Measurements from ENCODE around the gene ERO1B. TPM values are rescaled to one million over a fixed set of nuclear protein-coding genes. Genes with fewer than 3 reads are reported as not detected.

The ERO1B gene
- polyA plus RNA-seq, 1 donor from 2014 or later = 2.7 TPM

- H3K79me2 ChIP-seq (replicated peaks; ENCODE audit: insufficient read depth, low read length) = no peaks in the 10 kb centered on the region
- no peaks in the 10 kb centered on the region for H3K9me2 ChIP-seq (ENCODE audit: insufficient read depth, low read length)
- no peak overlapping the region for H2AFZ ChIP-seq (ENCODE audit: low read depth, low read length)
- H3F3A ChIP-seq (ENCODE audit: insufficient read depth, low read length, poor library complexity, severe bottlenecking) = no peaks in the 10 kb centered on the region
- no peaks in the 10 kb centered on the region for H3K9me3 ChIP-seq (ENCODE audit: low read length)
- no peaks in the 10 kb centered on the region for H4K20me1 ChIP-seq (ENCODE audit: insufficient read depth)
- no peaks in the 10 kb centered on the region for H3K27me3 ChIP-seq (ENCODE audit: insufficient read depth, low read depth, low read length)
- H3K9ac ChIP-seq (ENCODE audit: low read length) = no peak overlapping the region
- no peak for TF ChIP-seq MXI1 (conservative IDR thresholded peaks at IDR 0.05; ENCODE audit: poor library complexity, severe bottlenecking)
- H3K36me3 ChIP-seq (ENCODE audit: insufficient read depth, low read length) = peaks cover under 1% of the 10 kb centered on the region
- H3K4me2 ChIP-seq (ENCODE audit: low read length) = no peak overlapping the region
- H3K4me3 ChIP-seq (ENCODE audit: low read length) = no peak overlapping the region
- no peak overlapping the region for H3K27ac ChIP-seq (ENCODE audit: low read length)
These were observed 74.2 kb downstream of the ERO1B start for GRCh38 chr1:236207569-236207968.

- no peaks in the 10 kb centered on the region for H3K79me2 ChIP-seq (replicated peaks; ENCODE audit: insufficient read depth, low read length)
- H3K9ac ChIP-seq (ENCODE audit: low read length) = no peak overlapping the region
- peaks cover 5% of the 10 kb centered on the region for H3K36me3 ChIP-seq (ENCODE audit: insufficient read depth, low read length)
- no peak overlapping the region for H3K27ac ChIP-seq (ENCODE audit: low read length)
- H2AFZ ChIP-seq (ENCODE audit: low read depth, low read length) = no peak overlapping the region
- no peaks in the 10 kb centered on the region for H3F3A ChIP-seq (ENCODE audit: insufficient read depth, low read length, poor library complexity, severe bottlenecking)
- no peaks in the 10 kb centered on the region for H3K9me2 ChIP-seq (ENCODE audit: insufficient read depth, low read length)
- H4K20me1 ChIP-seq (ENCODE audit: insufficient read depth) = no peaks in the 10 kb centered on the region
- no peak overlapping the region for H3K4me2 ChIP-seq (ENCODE audit: low read length)
- TF ChIP-seq POLR2AphosphoS5 (IDR thresholded peaks at IDR 0.05) (no peak), RAD21 (conservative IDR thresholded peaks at IDR 0.05) (no peak), SMC3 (conservative IDR thresholded peaks at IDR 0.05; ENCODE audit: poor library complexity) (no peak)
- no peak overlapping the region for H3K4me3 ChIP-seq (ENCODE audit: low read length)
- H3K27me3 ChIP-seq (ENCODE audit: insufficient read depth, low read depth, low read length) = no peaks in the 10 kb centered on the region
- H3K9me3 ChIP-seq (ENCODE audit: low read length) = no peaks in the 10 kb centered on the region
These were observed 74.6 kb downstream of the ERO1B start for GRCh38 chr1:236207121-236207520.

- H3K79me2 ChIP-seq (replicated peaks; ENCODE audit: insufficient read depth, low read length) = no peaks in the 10 kb centered on the region
- H3K9ac ChIP-seq (ENCODE audit: low read length) = no peak overlapping the region
- no peaks in the 10 kb centered on the region for H3K9me2 ChIP-seq (ENCODE audit: insufficient read depth, low read length)
- H3K36me3 ChIP-seq (ENCODE audit: insufficient read depth, low read length) = peaks cover 8% of the 10 kb centered on the region
- TF ChIP-seq RAD21 (conservative IDR thresholded peaks at IDR 0.05) = no peak
- no peak for TF ChIP-seq POLR2AphosphoS5 (IDR thresholded peaks at IDR 0.05)
- no peaks in the 10 kb centered on the region for H4K20me1 ChIP-seq (ENCODE audit: insufficient read depth)
- H2AFZ ChIP-seq (ENCODE audit: low read depth, low read length) = no peak overlapping the region
- H3K27ac ChIP-seq (ENCODE audit: low read length) = no peak overlapping the region
- no peaks in the 10 kb centered on the region for H3K27me3 ChIP-seq (ENCODE audit: insufficient read depth, low read depth, low read length)
- no peaks in the 10 kb centered on the region for H3K9me3 ChIP-seq (ENCODE audit: low read length)
- H3K4me3 ChIP-seq (ENCODE audit: low read length) = no peak overlapping the region
- no peaks in the 10 kb centered on the region for H3F3A ChIP-seq (ENCODE audit: insufficient read depth, low read length, poor library complexity, severe bottlenecking)
- no peak overlapping the region for H3K4me2 ChIP-seq (ENCODE audit: low read length)
These were observed 75.2 kb downstream of the ERO1B start for GRCh38 chr1:236206548-236206947.

- no peaks in the 10 kb centered on the region for H3K9me2 ChIP-seq (ENCODE audit: insufficient read depth, low read length)
- H3K79me2 ChIP-seq (replicated peaks; ENCODE audit: insufficient read depth, low read length) = no peaks in the 10 kb centered on the region
- H3K4me3 ChIP-seq (ENCODE audit: low read length) = no peak overlapping the region
- no peaks in the 10 kb centered on the region for H3K9me3 ChIP-seq (ENCODE audit: low read length)
- TF ChIP-seq REST (IDR thresholded peaks at IDR 0.05; ENCODE audit: borderline replicate concordance) = no peak
- no peak for TF ChIP-seq RAD21 (conservative IDR thresholded peaks at IDR 0.05)
- no peak for TF ChIP-seq POLR2AphosphoS5 (IDR thresholded peaks at IDR 0.05)
- no peak for TF ChIP-seq EZH2 (IDR thresholded peaks at IDR 0.05; ENCODE audit: borderline replicate concordance, insufficient read depth, low read length, poor library complexity, severe bottlenecking)
- TF ChIP-seq EP300 (conservative IDR thresholded peaks at IDR 0.05; ENCODE audit: poor library complexity, severe bottlenecking) = no peak
- TF ChIP-seq TAF1 (IDR thresholded peaks at IDR 0.05; ENCODE audit: low read depth) = no peak
- no peak for TF ChIP-seq CTCF (IDR thresholded peaks at IDR 0.05; ENCODE audit: poor library complexity, severe bottlenecking)
- no peak for TF ChIP-seq SMC3 (conservative IDR thresholded peaks at IDR 0.05; ENCODE audit: poor library complexity)
- no peak for TF ChIP-seq MXI1 (conservative IDR thresholded peaks at IDR 0.05; ENCODE audit: poor library complexity, severe bottlenecking)
- H3K36me3 ChIP-seq (ENCODE audit: insufficient read depth, low read length) = peaks cover 8% of the 10 kb centered on the region
- no peak overlapping the region for H3K9ac ChIP-seq (ENCODE audit: low read length)
- H3K27ac ChIP-seq (ENCODE audit: low read length) = no peak overlapping the region
- no peaks in the 10 kb centered on the region for H3K27me3 ChIP-seq (ENCODE audit: insufficient read depth, low read depth, low read length)
- H2AFZ ChIP-seq (ENCODE audit: low read depth, low read length) = no peak overlapping the region
- H3K4me2 ChIP-seq (ENCODE audit: low read length) = no peak overlapping the region
- H4K20me1 ChIP-seq (ENCODE audit: insufficient read depth) = no peaks in the 10 kb centered on the region
- no peaks in the 10 kb centered on the region for H3F3A ChIP-seq (ENCODE audit: insufficient read depth, low read length, poor library complexity, severe bottlenecking)
These were observed 77.1 kb downstream of the ERO1B start for GRCh38 chr1:236204656-236205055.

Measured in neural cell (in vitro differentiated cells).